Measurements from ENCODE around the gene CHL1. TPM values are rescaled to one million over a fixed set of nuclear protein-coding genes. Genes with fewer than 3 reads are reported as not detected.

The CHL1 gene
- total RNA-seq, 5 donors from 2014 or later (not counting 1 experiment from before 2014, with no cell fraction given) = 0.06 to 0.46 (median 0.18) TPM; not detected in 2

GRCh38 chr3:197149-197827, 725 bp downstream of the CHL1 start:
- Histone ChIP-seq H3K27me3 (replicated peaks in 1 of 2; ENCODE audit: control insufficient read depth in 2 of 2, extremely low read depth in 1 of 2, insufficient read depth in 2 of 2, low read length in 1 of 2) (peaks cover 9 to 16% of the 10 kb centered on the region in 2 experiments), H3K27ac (ENCODE audit: low read length) (no peak overlapping the region), H3K36me3 (ENCODE audit: control insufficient read depth in 2 of 2, extremely low read depth in 1 of 2, insufficient read depth in 1 of 2, low read length in 1 of 2) (no peaks in the 10 kb centered on the region), H3K4me3 (ENCODE audit: control insufficient read depth in 1 of 2, extremely low read depth in 1 of 2, low read length in 1 of 2) (no peak overlapping the region), H3K4me1 (ENCODE audit: control insufficient read depth in 1 of 2, extremely low read depth in 1 of 2, insufficient read depth in 2 of 2, low read length in 2 of 2) (no peaks in the 10 kb centered on the region), H3K9me3 (no peaks in the 10 kb centered on the region)
- peaks cover 4 to 6% (median 5%) of the 10 kb centered on the region in 3 donors for H3K4me1 Mint-ChIP-seq
- H3K27ac Mint-ChIP-seq = no peak overlapping the region
- ATAC-seq (replicated peaks in 1 of 4) = no peak
- H3K9me3 Mint-ChIP-seq = peaks cover 0 to 8% (median 0%) of the 10 kb centered on the region in 3 donors
- ChIA-PET CTCF (no interaction called here), POLR2A (no interaction called here)
- WGBS (ENCODE audit: insufficient coverage) = 10% methylated on average over 47 of the region's 56 CpGs
- peaks cover 3% of the 10 kb centered on the region for H3K36me3 Mint-ChIP-seq
- DNase-seq = no peak
- no peak overlapping the region for H3K4me3 Mint-ChIP-seq
- H3K27me3 Mint-ChIP-seq = peaks cover 23 to 24% of the 10 kb centered on the region in 2 donors

DNA sequence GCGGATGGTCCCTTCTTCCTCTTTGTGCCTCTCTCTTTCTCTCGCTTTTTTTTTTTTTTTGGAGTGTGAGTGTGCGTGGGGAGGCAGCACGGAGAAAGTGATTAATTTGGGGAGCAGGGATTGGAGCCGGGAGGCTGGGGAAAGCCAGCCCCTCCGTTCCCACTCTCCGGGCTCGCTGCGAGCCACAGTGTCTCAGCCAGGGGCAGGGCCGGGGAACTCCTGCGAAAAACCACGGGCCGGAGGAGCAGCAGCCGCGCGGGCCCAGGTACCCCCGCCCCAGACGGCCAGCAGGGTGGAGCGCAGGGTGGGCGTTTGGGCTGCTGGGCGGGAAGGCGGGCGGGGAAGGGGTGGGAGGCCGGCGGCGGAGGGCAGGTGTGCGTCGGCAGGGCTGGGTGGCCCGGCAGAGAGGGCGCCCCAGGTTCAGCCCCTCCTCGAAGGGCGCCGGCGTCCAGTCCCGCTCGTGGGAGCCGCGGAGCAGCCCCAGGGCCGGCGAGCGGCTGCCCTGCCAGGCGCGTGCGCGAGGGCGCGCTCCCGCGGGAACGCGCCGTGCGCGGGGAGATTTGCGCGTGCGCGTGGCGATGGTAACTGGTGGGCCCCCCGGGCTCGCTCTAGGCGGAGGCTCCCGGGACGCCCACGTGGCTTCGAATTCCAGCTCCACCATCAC, 1.4 kb downstream of the CHL1 start:
- Mint-ChIP-seq H3K9me3 (peaks cover 0 to 8% (median 3%) of the 10 kb centered on the region in 3 donors), H3K27ac (no peak overlapping the region), H3K4me3 (no peak overlapping the region), H3K4me1 (peaks cover 4 to 6% (median 5%) of the 10 kb centered on the region in 3 donors), H3K27me3 (peaks cover 23 to 24% of the 10 kb centered on the region in 2 donors), H3K36me3 (peaks cover 3% of the 10 kb centered on the region)
- WGBS (ENCODE audit: insufficient coverage) = 11% methylated on average over 62 of the region's 66 CpGs
- Histone ChIP-seq H3K36me3 (ENCODE audit: control insufficient read depth in 2 of 2, extremely low read depth in 1 of 2, insufficient read depth in 1 of 2, low read length in 1 of 2) (no peaks in the 10 kb centered on the region), H3K27ac (ENCODE audit: low read length) (no peak overlapping the region), H3K4me3 (ENCODE audit: control insufficient read depth in 1 of 2, extremely low read depth in 1 of 2, low read length in 1 of 2) (no peak overlapping the region), H3K4me1 (ENCODE audit: control insufficient read depth in 1 of 2, extremely low read depth in 1 of 2, insufficient read depth in 2 of 2, low read length in 2 of 2) (no peaks in the 10 kb centered on the region), H3K27me3 (replicated peaks in 1 of 2; ENCODE audit: control insufficient read depth in 2 of 2, extremely low read depth in 1 of 2, insufficient read depth in 2 of 2, low read length in 1 of 2) (peaks cover 9 to 16% of the 10 kb centered on the region in 2 experiments), H3K9me3 (no peaks in the 10 kb centered on the region)
- ATAC-seq (replicated peaks in 1 of 4) (no peak), DNase-seq (no peak)
- ChIA-PET POLR2A (no interaction called here), CTCF (no interaction called here)

DNA sequence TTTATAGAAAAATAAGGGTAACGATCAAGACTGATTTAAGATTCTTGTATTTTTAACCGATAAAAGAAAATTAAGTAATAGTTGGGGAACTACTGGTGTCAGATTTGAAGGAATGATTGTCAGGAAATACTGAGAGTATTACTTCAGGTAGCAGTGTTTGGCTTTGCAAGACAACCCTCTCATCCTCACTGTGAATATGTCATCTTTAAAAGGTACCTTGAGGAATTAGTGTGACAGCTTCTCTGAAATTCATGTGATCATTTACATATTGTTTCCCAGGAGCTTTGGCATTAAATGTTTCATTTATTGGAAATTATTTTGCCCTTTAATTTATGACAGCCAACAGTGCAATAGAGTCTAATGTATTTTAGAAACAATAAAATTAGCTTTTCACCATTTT, 3.3 kb downstream of the CHL1 start:
- Mint-ChIP-seq H3K36me3 (peaks cover 3% of the 10 kb centered on the region), H3K4me1 (peaks cover 4 to 6% (median 5%) of the 10 kb centered on the region in 3 donors), H3K9me3 (peaks cover 0 to 11% (median 3%) of the 10 kb centered on the region in 3 donors), H3K27ac (no peak overlapping the region), H3K4me3 (no peak overlapping the region), H3K27me3 (peaks cover 21 to 22% of the 10 kb centered on the region in 2 donors)
- Histone ChIP-seq H3K9me3 (no peaks in the 10 kb centered on the region), H3K27ac (ENCODE audit: low read length) (no peak overlapping the region), H3K27me3 (replicated peaks in 1 of 2; ENCODE audit: control insufficient read depth in 2 of 2, extremely low read depth in 1 of 2, insufficient read depth in 2 of 2, low read length in 1 of 2) (peaks cover 7 to 16% of the 10 kb centered on the region in 2 experiments), H3K4me3 (ENCODE audit: control insufficient read depth in 1 of 2, extremely low read depth in 1 of 2, low read length in 1 of 2) (no peak overlapping the region), H3K36me3 (ENCODE audit: control insufficient read depth in 2 of 2, extremely low read depth in 1 of 2, insufficient read depth in 1 of 2, low read length in 1 of 2) (no peaks in the 10 kb centered on the region), H3K4me1 (ENCODE audit: control insufficient read depth in 1 of 2, extremely low read depth in 1 of 2, insufficient read depth in 2 of 2, low read length in 2 of 2) (no peaks in the 10 kb centered on the region)
- DNase-seq = no peak
- no CpG with 5 or more reads among the region's 2 CpGs for WGBS (ENCODE audit: insufficient coverage)
- ATAC-seq (replicated peaks in 1 of 4) = no peak
- CTCF ChIA-PET = no interaction called here
- POLR2A ChIA-PET = no interaction called here

GRCh38 chr3:200758-201325, 4.3 kb downstream of the CHL1 start:
- Mint-ChIP-seq H3K4me3 (no peak overlapping the region), H3K27me3 (peaks cover 12 to 20% of the 10 kb centered on the region in 2 donors), H3K9me3 (peaks cover 0 to 9% (median 3%) of the 10 kb centered on the region in 3 donors), H3K36me3 (peaks cover 3% of the 10 kb centered on the region), H3K4me1 (peaks cover 4 to 6% (median 5%) of the 10 kb centered on the region in 3 donors), H3K27ac (no peak overlapping the region)
- no peaks in the 10 kb centered on the region for H3K4me1 ChIP-seq (ENCODE audit: control insufficient read depth in 1 of 2, extremely low read depth in 1 of 2, insufficient read depth in 2 of 2, low read length in 2 of 2)
- H3K27ac ChIP-seq (ENCODE audit: low read length) = no peak overlapping the region
- ATAC-seq (replicated peaks in 1 of 4) (no peak), DNase-seq (no peak)
- no peaks in the 10 kb centered on the region for H3K36me3 ChIP-seq (ENCODE audit: control insufficient read depth in 2 of 2, extremely low read depth in 1 of 2, insufficient read depth in 1 of 2, low read length in 1 of 2)
- WGBS (ENCODE audit: insufficient coverage) = no CpG with 5 or more reads among the region's 4 CpGs
- CTCF ChIA-PET = no interaction called here
- POLR2A ChIA-PET = no interaction called here
- H3K27me3 ChIP-seq (replicated peaks in 1 of 2; ENCODE audit: control insufficient read depth in 2 of 2, extremely low read depth in 1 of 2, insufficient read depth in 2 of 2, low read length in 1 of 2) = peaks cover 6 to 16% of the 10 kb centered on the region in 2 experiments
- no peak overlapping the region for H3K4me3 ChIP-seq (ENCODE audit: control insufficient read depth in 1 of 2, extremely low read depth in 1 of 2, low read length in 1 of 2)
- H3K9me3 ChIP-seq = no peaks in the 10 kb centered on the region

DNA sequence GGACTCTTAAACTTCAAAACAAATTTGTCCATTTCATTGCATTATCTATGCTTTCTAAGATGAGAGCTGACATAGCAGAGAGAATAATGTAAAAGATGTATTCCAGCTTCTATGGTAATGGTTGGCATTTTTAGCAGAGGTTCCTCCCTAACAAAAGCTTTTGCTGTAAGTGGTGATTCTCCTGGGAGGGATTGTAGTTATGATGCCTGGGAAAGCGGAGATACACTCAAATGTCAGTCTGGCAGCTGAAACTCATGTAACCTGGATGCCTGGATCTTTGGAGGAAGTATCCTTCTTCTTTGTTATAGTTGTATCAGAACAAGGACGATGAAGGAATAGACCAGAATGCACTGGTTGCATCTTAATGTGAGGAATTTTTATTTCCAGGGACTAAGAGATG, 7.5 kb downstream of the CHL1 start:
- Mint-ChIP-seq H3K4me3 (no peak overlapping the region), H3K27me3 (peaks cover 0 to 11% of the 10 kb centered on the region in 2 donors), H3K4me1 (no peaks in the 10 kb centered on the region), H3K27ac (no peak overlapping the region), H3K36me3 (no peaks in the 10 kb centered on the region), H3K9me3 (peaks cover 0 to 5% (median 3%) of the 10 kb centered on the region in 3 donors)
- ChIA-PET POLR2A (no interaction called here), CTCF (no interaction called here)
- no peaks in the 10 kb centered on the region for H3K27me3 ChIP-seq (replicated peaks in 1 of 2; ENCODE audit: control insufficient read depth in 2 of 2, extremely low read depth in 1 of 2, insufficient read depth in 2 of 2, low read length in 1 of 2)
- H3K27ac ChIP-seq (ENCODE audit: low read length) = no peak overlapping the region
- H3K9me3 ChIP-seq = no peaks in the 10 kb centered on the region
- H3K4me3 ChIP-seq (ENCODE audit: control insufficient read depth in 1 of 2, extremely low read depth in 1 of 2, low read length in 1 of 2) = no peak overlapping the region
- no peaks in the 10 kb centered on the region for H3K36me3 ChIP-seq (ENCODE audit: control insufficient read depth in 2 of 2, extremely low read depth in 1 of 2, insufficient read depth in 1 of 2, low read length in 1 of 2)
- 45% methylated on average over 2 of the region's 2 CpGs for WGBS (ENCODE audit: insufficient coverage)
- ATAC-seq (replicated peaks in 1 of 4) = no peak
- DNase-seq = no peak
- no peaks in the 10 kb centered on the region for H3K4me1 ChIP-seq (ENCODE audit: control insufficient read depth in 1 of 2, extremely low read depth in 1 of 2, insufficient read depth in 2 of 2, low read length in 2 of 2)

- Mint-ChIP-seq H3K27ac (no peak overlapping the region), H3K4me3 (no peak overlapping the region), H3K9me3 (peaks cover 0 to 5% (median 4%) of the 10 kb centered on the region in 3 donors), H3K4me1 (no peaks in the 10 kb centered on the region), H3K27me3 (peaks cover 0 to 4% of the 10 kb centered on the region in 2 donors), H3K36me3 (no peaks in the 10 kb centered on the region)
- Histone ChIP-seq H3K9me3 (no peaks in the 10 kb centered on the region), H3K27ac (ENCODE audit: low read length) (no peak overlapping the region), H3K36me3 (ENCODE audit: control insufficient read depth in 2 of 2, extremely low read depth in 1 of 2, insufficient read depth in 1 of 2, low read length in 1 of 2) (no peaks in the 10 kb centered on the region), H3K27me3 (replicated peaks in 1 of 2; ENCODE audit: control insufficient read depth in 2 of 2, extremely low read depth in 1 of 2, insufficient read depth in 2 of 2, low read length in 1 of 2) (no peaks in the 10 kb centered on the region), H3K4me1 (ENCODE audit: control insufficient read depth in 1 of 2, extremely low read depth in 1 of 2, insufficient read depth in 2 of 2, low read length in 2 of 2) (no peaks in the 10 kb centered on the region), H3K4me3 (ENCODE audit: control insufficient read depth in 1 of 2, extremely low read depth in 1 of 2, low read length in 1 of 2) (no peak overlapping the region)
- CTCF ChIA-PET = no interaction called here
- POLR2A ChIA-PET = interaction anchor here in 1 of 2 donors (0.5 kb wide), 1 partner anchor 21 kb away, joined by 3 read pairs; no protein-coding TSS in a partner anchor
- ATAC-seq (replicated peaks in 1 of 4) (no peak), DNase-seq (no peak)
Measured at GRCh38 chr3:207973-208372, 11.4 kb downstream of the CHL1 start.
